Fibroblast of villous mesenchyme (primary cell): Measurements from ENCODE around the gene GRK3. TPM values are rescaled to one million over a fixed set of nuclear protein-coding genes. Genes with fewer than 3 reads are reported as not detected.
A peak's percentile ranks its signal among the peaks of the same experiment; 100 is the strongest.

ENCODE experiments used
- DNase-seq: peaks from one replicate; pipeline ENCODE4 v3.0.0-alpha.2; 2010; ENCODE audit warnings: low read depth
- H3K4me3 ChIP-seq: 2 replicates; pipeline ENCODE4 v1.5.1; 2011; ENCODE audit warnings: low read depth, mild to moderate bottlenecking, low read length
- total RNA-seq: library from RNA; depleted of rRNA; stranded (reverse); fragments of >200 nt; gene quantifications from 2 replicates; pipeline ENCODE4 v1.2.3, GENCODE V29; 2012
- TF ChIP-seq, protein P1 (sequence below): IDR thresholded peaks from 2 replicates; pipeline ENCODE4 v1.5.1; 2012; ENCODE audit warnings: low read depth, mild to moderate bottlenecking, low read length; ENCODE audit not compliant: insufficient read depth

GRK3 gene
- total RNA-seq, 1 donor, result 1.7 TPM

GRCh38 chr22:25536589-25536988 lies 27.9 kb upstream of the GRK3 start:
- DNase-seq, result peak; percentile 57
- H3K4me3 ChIP-seq, result no peak overlapping the region
- TF ChIP-seq, protein P1, sequence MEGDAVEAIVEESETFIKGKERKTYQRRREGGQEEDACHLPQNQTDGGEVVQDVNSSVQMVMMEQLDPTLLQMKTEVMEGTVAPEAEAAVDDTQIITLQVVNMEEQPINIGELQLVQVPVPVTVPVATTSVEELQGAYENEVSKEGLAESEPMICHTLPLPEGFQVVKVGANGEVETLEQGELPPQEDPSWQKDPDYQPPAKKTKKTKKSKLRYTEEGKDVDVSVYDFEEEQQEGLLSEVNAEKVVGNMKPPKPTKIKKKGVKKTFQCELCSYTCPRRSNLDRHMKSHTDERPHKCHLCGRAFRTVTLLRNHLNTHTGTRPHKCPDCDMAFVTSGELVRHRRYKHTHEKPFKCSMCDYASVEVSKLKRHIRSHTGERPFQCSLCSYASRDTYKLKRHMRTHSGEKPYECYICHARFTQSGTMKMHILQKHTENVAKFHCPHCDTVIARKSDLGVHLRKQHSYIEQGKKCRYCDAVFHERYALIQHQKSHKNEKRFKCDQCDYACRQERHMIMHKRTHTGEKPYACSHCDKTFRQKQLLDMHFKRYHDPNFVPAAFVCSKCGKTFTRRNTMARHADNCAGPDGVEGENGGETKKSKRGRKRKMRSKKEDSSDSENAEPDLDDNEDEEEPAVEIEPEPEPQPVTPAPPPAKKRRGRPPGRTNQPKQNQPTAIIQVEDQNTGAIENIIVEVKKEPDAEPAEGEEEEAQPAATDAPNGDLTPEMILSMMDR, result no peak

GRCh38 chr22:25540166-25540907 lies 24.1 kb upstream of the GRK3 start:
- TF ChIP-seq, protein P1, result no peak
- H3K4me3 ChIP-seq, result no peak overlapping the region
- peak; percentile 69 for DNase-seq

DNA sequence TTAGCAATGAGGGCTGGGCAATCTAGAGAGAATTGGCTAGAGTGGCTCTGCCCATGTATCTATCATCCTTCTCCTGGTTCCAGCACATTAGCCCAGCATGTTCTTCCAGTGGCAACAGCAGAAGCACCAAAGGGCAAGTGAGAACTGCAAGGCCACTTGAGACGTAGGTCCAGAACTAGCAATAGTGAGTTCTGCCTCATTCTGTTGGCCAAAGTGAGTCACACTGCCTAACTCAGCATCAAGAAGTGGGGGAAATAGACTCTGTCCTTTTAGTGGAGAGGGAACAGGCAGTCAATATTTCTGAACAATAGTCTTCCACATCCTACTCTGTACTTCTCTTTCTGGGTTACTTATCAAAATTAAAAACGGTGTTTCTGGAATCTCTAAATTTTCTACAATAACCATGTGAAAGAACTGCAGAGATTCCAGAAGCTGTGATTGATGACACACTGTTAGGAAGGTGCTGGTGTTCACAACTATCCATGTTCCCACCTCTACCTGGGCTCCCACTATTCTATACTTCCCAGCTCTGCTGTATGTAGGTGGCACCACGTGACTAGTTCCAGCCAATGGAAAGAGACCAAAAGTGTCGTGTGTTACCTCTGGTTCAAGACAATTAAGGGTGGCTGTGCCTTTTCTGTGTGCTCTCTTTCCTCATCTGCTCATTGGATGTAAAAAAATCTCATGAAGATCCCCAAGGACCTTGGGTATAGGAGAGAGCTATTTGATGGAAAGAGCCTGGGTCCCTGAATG lies 23.4 kb upstream of the GRK3 start:
- TF ChIP-seq, protein P1, result no peak
- no peak overlapping the region for H3K4me3 ChIP-seq
- no peak for DNase-seq

DNA sequence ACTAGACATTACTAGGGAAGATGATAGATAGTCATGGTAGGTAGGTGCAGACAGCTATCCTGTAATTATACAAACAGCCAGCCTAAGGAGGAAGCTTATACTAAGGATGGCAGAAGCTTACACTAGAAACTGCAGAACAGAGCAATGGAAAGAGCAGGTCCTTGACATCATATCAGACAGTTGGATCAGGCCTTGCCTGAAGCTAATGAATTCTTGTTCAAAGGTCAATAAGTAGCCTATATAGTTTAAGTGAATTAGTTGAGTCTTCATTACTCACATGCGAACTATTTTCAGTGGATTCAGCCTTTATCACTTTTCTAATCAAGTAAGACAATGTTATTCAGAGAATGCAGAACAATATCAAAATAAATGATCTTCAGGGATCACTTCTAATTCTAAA lies 22.3 kb upstream of the GRK3 start:
- DNase-seq, result no peak
- TF ChIP-seq, protein P1, result no peak
- H3K4me3 ChIP-seq, result no peak overlapping the region

- TF ChIP-seq, protein P1, result no peak
- H3K4me3 ChIP-seq, result no peak overlapping the region
- no peak for DNase-seq
These were observed 21.6 kb upstream of the GRK3 start for GRCh38 chr22:25542720-25543402.

DNA sequence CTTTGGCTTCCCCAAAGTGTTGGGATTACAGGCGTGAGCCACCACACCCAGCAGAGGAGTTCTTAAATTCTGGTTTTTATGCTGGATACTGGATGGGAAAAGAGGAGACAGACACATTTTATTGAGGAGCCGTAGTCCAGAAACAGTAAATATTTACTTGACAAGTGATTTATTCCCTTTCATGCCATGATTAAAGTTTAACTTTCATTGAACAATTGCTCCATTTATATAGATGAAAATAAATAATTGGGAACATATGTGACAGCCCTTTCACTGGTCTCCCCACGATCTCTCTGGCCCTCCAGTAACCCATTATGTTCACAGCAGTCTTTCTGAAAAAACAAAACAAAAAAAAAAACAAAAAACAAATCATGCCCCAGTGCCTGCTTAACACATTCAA lies 19.3 kb upstream of the GRK3 start:
- no peak overlapping the region for H3K4me3 ChIP-seq
- no peak for DNase-seq
- TF ChIP-seq, protein P1, result no peak
